Keratinocyte (primary cell): Measurements from ENCODE around the gene RANBP3. TPM values are rescaled to one million over a fixed set of nuclear protein-coding genes. Genes with fewer than 3 reads are reported as not detected.

Experiments
- DNase-seq: peaks from one replicate; pipeline ENCODE4 v3.0.0-alpha.2; 2011; ENCODE audit warnings: low read depth, missing footprints, low spot score
- FAIRE-seq: peaks from 2 replicates; lab custom pipeline; 2011; peaks lifted over from hg19 to GRCh38; lab: Jason Lieb, UNC
- H2AFZ ChIP-seq: 2 replicates; pipeline ENCODE4 v1.6.0; 2012; ENCODE audit warnings: low read length, control low read depth, inconsistent platforms; ENCODE audit not compliant: control insufficient read depth
- H3K27ac ChIP-seq: 2 replicates; pipeline ENCODE4 v1.5.1; 2011; ENCODE audit warnings: low read length; ENCODE audit not compliant: control insufficient read depth, insufficient read depth
- H3K27me3 ChIP-seq: 3 replicates; pipeline ENCODE4 v1.6.0; 2011; ENCODE audit warnings: low read length; ENCODE audit not compliant: control insufficient read depth, insufficient read depth; ENCODE audit errors: extremely low read depth
- H3K36me3 ChIP-seq, 2 experiments: 2 replicates in 1 of 2; 3 replicates in 1 of 2; pipeline ENCODE4 v1.5.1; 2011; ENCODE audit warnings: low read length in 2 of 2, mild to moderate bottlenecking in 1 of 2; ENCODE audit not compliant: control insufficient read depth in 2 of 2, insufficient read depth in 2 of 2; ENCODE audit errors: extremely low read depth in 1 of 2
- H3K4me1 ChIP-seq: 3 replicates; pipeline ENCODE4 v1.5.1; 2011; ENCODE audit warnings: low read length; ENCODE audit not compliant: control insufficient read depth, insufficient read depth; ENCODE audit errors: extremely low read depth
- H3K4me2 ChIP-seq: 3 replicates; pipeline ENCODE4 v1.6.0; 2011; ENCODE audit warnings: low read depth, low read length; ENCODE audit not compliant: control insufficient read depth, insufficient read depth; ENCODE audit errors: extremely low read depth
- H3K4me3 ChIP-seq, 3 experiments: fragments of 200-600 bp in 1 of 3; sonication (generic) in 1 of 3; 2 replicates in 2 of 3; 3 replicates in 1 of 3; pipeline ENCODE4 v1.5.1; 2011 to 2016; ENCODE audit warnings: low read length in 3 of 3, mild to moderate bottlenecking in 3 of 3, control low read depth in 2 of 3, inconsistent platforms in 1 of 3, low read depth in 1 of 3, mixed read lengths in 1 of 3, mixed run types in 1 of 3, moderate library complexity in 1 of 3; ENCODE audit not compliant: control insufficient read depth in 2 of 3, insufficient read depth in 2 of 3; ENCODE audit errors: extremely low read depth in 1 of 3
- H3K79me2 ChIP-seq: 2 replicates; pipeline ENCODE4 v1.6.0; 2012; ENCODE audit warnings: low read length; ENCODE audit not compliant: control insufficient read depth, insufficient read depth
- H3K9ac ChIP-seq: 3 replicates; pipeline ENCODE4 v1.6.0; 2011; ENCODE audit warnings: low read length; ENCODE audit not compliant: control insufficient read depth, insufficient read depth; ENCODE audit errors: extremely low read depth
- H3K9me1 ChIP-seq: 3 replicates; pipeline ENCODE4 v1.6.0; 2011; ENCODE audit warnings: low read length; ENCODE audit not compliant: control insufficient read depth, insufficient read depth; ENCODE audit errors: extremely low read depth
- H3K9me3 ChIP-seq: 2 replicates; pipeline ENCODE4 v1.5.1; 2012; ENCODE audit warnings: low read depth, low read length; ENCODE audit not compliant: control insufficient read depth
- H4K20me1 ChIP-seq: 3 replicates; pipeline ENCODE4 v1.6.0; 2011; ENCODE audit warnings: low read length; ENCODE audit not compliant: control insufficient read depth, insufficient read depth; ENCODE audit errors: extremely low read depth
- EZH2 ChIP-seq: IDR thresholded peaks from one replicate; pipeline ENCODE4 v1.6.1; 2012; ENCODE audit warnings: inconsistent platforms, mild to moderate bottlenecking, low read length, moderate library complexity
- dilution Hi-C: fragments of 300-500 bp; cut with MboI; formaldehyde crosslinking; loops from one replicate; pipeline ENCODE4 v1.7.0; 2020; ENCODE audit warnings: low sequenced_read_pairs; ENCODE audit not compliant: extremely low pct_ligation_motif_present
- polyA plus RNA-seq, 5 experiments: library from polyadenylated mRNA; depleted of rRNA in 3 of 5; stranded (reverse) in 3 of 5; stranded (forward) in 1 of 5; unstranded in 1 of 5; fragments of >200 nt; gene quantifications; 1 replicate in 1 of 5; 2 replicates in 3 of 5; 3 replicates in 1 of 5; pipeline versions ENCODE4 v1.2.1 to v1.2.3, GENCODE V29; 2011 to 2012; ENCODE audit warnings: missing spikeins in 2 of 5, low read depth in 1 of 5, low replicate concordance in 1 of 5
- TF ChIP-seq, protein P1 (sequence below), 3 experiments: IDR thresholded peaks in 1 of 3; conservative IDR thresholded peaks in 1 of 3; optimal IDR thresholded peaks in 1 of 3; 2 replicates in 2 of 3; 3 replicates in 1 of 3; pipeline versions ENCODE3 to v1.5.1; 2011; ENCODE audit warnings: low read length in 3 of 3, mild to moderate bottlenecking in 3 of 3, moderate library complexity in 2 of 3, control low read depth in 1 of 3, inconsistent platforms in 1 of 3; ENCODE audit not compliant: insufficient read depth in 2 of 3; ENCODE audit errors: extremely low read depth in 1 of 3

Gene RANBP3
- polyA plus RNA-seq, 1 donor (not counting 4 experiments of a cell fraction or from before 2014, with no cell fraction given), result 36.4 TPM

DNA sequence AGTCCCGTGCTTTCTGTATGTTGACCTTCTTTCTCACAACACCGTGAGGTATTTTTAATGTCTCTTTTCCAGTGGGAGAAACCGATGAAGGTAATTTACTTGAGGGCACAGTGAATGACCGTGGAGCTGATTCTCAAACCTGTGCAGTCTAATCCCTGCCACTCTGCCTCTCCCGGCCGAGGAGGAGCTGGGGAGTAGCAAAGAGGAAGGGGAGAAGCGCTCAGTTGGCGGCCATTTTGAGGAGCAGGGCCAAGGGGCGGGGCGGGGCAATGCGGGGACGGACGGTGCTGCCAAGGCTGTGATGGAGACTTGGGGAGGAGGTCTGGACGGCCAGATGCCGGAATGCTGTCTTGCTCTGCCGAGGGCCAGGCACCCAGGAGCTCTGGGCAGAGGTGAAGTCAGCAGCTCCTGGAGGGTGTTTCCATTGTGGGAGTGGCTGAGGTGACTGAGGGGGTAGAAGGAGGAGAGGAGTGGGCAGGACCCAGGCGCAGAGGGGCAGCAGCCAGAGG is 12.4 kb upstream of the RANBP3 start:
- no peaks in the 10 kb centered on the region for H3K79me2 ChIP-seq
- TF ChIP-seq EZH2, result no peak
- TF ChIP-seq, protein P1, sequence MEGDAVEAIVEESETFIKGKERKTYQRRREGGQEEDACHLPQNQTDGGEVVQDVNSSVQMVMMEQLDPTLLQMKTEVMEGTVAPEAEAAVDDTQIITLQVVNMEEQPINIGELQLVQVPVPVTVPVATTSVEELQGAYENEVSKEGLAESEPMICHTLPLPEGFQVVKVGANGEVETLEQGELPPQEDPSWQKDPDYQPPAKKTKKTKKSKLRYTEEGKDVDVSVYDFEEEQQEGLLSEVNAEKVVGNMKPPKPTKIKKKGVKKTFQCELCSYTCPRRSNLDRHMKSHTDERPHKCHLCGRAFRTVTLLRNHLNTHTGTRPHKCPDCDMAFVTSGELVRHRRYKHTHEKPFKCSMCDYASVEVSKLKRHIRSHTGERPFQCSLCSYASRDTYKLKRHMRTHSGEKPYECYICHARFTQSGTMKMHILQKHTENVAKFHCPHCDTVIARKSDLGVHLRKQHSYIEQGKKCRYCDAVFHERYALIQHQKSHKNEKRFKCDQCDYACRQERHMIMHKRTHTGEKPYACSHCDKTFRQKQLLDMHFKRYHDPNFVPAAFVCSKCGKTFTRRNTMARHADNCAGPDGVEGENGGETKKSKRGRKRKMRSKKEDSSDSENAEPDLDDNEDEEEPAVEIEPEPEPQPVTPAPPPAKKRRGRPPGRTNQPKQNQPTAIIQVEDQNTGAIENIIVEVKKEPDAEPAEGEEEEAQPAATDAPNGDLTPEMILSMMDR (optimal IDR thresholded peaks at IDR 0.05 in 1 of 3, IDR thresholded peaks at IDR 0.05 in 1 of 3, conservative IDR thresholded peaks at IDR 0.05 in 1 of 3; ENCODE audit: extremely low read depth in 1 of 3, insufficient read depth in 2 of 3, low read length in 3 of 3), result no peak
- no peak overlapping the region for H2AFZ ChIP-seq
- H3K4me2 ChIP-seq, result no peak overlapping the region
- H3K9ac ChIP-seq, result no peak overlapping the region
- peaks cover 9% of the 10 kb centered on the region for H3K4me1 ChIP-seq
- dilution Hi-C loops, result no loop called here
- H3K27me3 ChIP-seq, result no peaks in the 10 kb centered on the region
- no peak for DNase-seq
- H3K36me3 ChIP-seq, result peaks cover 0 to 5% of the 10 kb centered on the region in 2 experiments
- no peak for FAIRE-seq
- H3K9me1 ChIP-seq, result no peaks in the 10 kb centered on the region
- H3K4me3 ChIP-seq, result no peak overlapping the region
- no peaks in the 10 kb centered on the region for H3K9me3 ChIP-seq
- no peak overlapping the region for H3K27ac ChIP-seq
- no peaks in the 10 kb centered on the region for H4K20me1 ChIP-seq

DNA sequence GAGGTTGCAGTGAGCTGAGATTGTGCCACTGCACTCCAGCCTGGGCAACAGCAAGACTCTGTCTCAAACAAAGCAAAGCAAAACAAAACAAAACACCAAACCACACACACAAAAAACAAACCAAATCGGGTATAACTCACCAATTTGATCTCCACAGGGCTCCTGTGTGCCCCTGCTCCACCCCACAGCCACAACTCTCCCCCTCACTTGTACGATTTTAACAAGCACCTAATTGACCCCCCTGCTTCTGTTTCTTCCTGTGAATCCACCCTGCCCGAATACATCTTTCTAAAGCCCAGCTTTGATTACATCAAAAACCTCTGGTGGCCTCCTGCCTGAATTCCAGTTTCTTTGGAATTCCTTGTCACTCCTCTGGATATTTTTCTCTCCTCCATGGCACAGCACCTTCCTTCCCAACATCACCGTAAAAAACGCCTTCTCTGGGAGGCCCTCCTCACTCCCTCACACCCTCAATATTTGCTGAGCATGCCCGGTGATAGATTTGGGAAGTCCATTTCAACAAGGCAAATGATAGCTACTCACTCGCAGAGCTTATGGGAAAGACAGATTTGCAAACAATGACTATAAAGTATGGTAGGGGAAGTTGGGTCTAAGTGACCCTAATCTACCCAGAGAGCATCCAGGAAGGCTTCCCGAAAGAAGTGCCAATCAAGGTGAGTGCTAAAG is 11.6 kb upstream of the RANBP3 start:
- H3K9me1 ChIP-seq, result no peaks in the 10 kb centered on the region
- no peaks in the 10 kb centered on the region for H4K20me1 ChIP-seq
- FAIRE-seq (no peak), DNase-seq (no peak)
- H3K79me2 ChIP-seq, result no peaks in the 10 kb centered on the region
- TF ChIP-seq, protein P1 (optimal IDR thresholded peaks at IDR 0.05 in 1 of 3, IDR thresholded peaks at IDR 0.05 in 1 of 3, conservative IDR thresholded peaks at IDR 0.05 in 1 of 3; ENCODE audit: extremely low read depth in 1 of 3, insufficient read depth in 2 of 3, low read length in 3 of 3), result no peak
- TF ChIP-seq EZH2, result no peak
- peaks cover 17% of the 10 kb centered on the region for H3K4me1 ChIP-seq
- no peak overlapping the region for H3K9ac ChIP-seq
- H3K27ac ChIP-seq, result no peak overlapping the region
- H3K4me2 ChIP-seq, result no peak overlapping the region
- dilution Hi-C loops, result no loop called here
- no peaks in the 10 kb centered on the region for H3K9me3 ChIP-seq
- H3K27me3 ChIP-seq, result no peaks in the 10 kb centered on the region
- H3K36me3 ChIP-seq, result peaks cover 0 to 5% of the 10 kb centered on the region in 2 experiments
- H3K4me3 ChIP-seq, result no peak overlapping the region
- no peak overlapping the region for H2AFZ ChIP-seq
